Transverse colon (tissue), 3 donors: ENCODE measurements around the gene NOTCH3.

Experiments used
- CTCF ChIP-seq, 5 experiments: fragments of 200-600 bp in 3 of 5; fragments of 450-650 bp in 2 of 5; sonication (generic) in 3 of 5; IDR thresholded peaks; 1 replicate in 2 of 5; 2 replicates in 3 of 5; pipeline ENCODE4 v1.5.1; 2016 to 2017; ENCODE audit warnings: antibody characterized with exemption in 5 of 5, inconsistent platforms in 3 of 5, mild to moderate bottlenecking in 2 of 5, moderate library complexity in 1 of 5
- POLR2A ChIP-seq: fragments of 450-650 bp; IDR thresholded peaks from one replicate; pipeline ENCODE4 v1.6.1; 2016; ENCODE audit warnings: antibody characterized with exemption, mild to moderate bottlenecking, moderate library complexity

- no peak for TF ChIP-seq CTCF (IDR thresholded peaks at IDR 0.05)
- no peak for TF ChIP-seq POLR2A
Observed at GRCh38 chr19:15213715-15214381, 13.1 kb upstream of the NOTCH3 start.
